LNCaP clone FGC (cell line): ENCODE measurements around the gene NPY4R2.
"Not testable (repeated sequence)": the region's sequence is repeated elsewhere in the genome, so short reads cannot be mapped to it uniquely, and the experiment has no call there.

Experiments used
- DNase-seq: peaks from one replicate; pipeline ENCODE4 v3.0.0-alpha.2; 2011; ENCODE audit warnings: low read depth
- H3K4me3 ChIP-seq: 2 replicates; pipeline ENCODE4 v1.5.1; 2011; ENCODE audit warnings: mild to moderate bottlenecking, low read depth, low read length, control low read depth
- CTCF ChIP-seq: IDR thresholded peaks from 2 replicates; pipeline ENCODE4 v1.5.1; 2012; ENCODE audit warnings: mild to moderate bottlenecking; ENCODE audit not compliant: control insufficient read depth, insufficient read depth; ENCODE audit errors: extremely low read depth

NPY4R2 gene

GRCh38 chr10:47915849-47916548 lies 2.5 kb upstream of the NPY4R2 start:
- DNase-seq, H3K4me3 ChIP-seq: not testable (repeated sequence)
- peak; percentile 25; the same call in 1 of the 2 replicates for TF ChIP-seq CTCF

GRCh38 chr10:47920610-47921009 lies 2.1 kb downstream of the NPY4R2 start:
- DNase-seq, H3K4me3 ChIP-seq: not testable (repeated sequence)

- H3K4me3 ChIP-seq, DNase-seq: not testable (repeated sequence)
These were observed 4.0 kb downstream of the NPY4R2 start for GRCh38 chr10:47922503-47922902.

GRCh38 chr10:47924628-47925027 lies 6.2 kb downstream of the NPY4R2 start:
- DNase-seq, H3K4me3 ChIP-seq: not testable (repeated sequence)

- not testable (repeated sequence) for DNase-seq, H3K4me3 ChIP-seq
These were observed 8.9 kb downstream of the NPY4R2 start for GRCh38 chr10:47927147-47927916.

- not testable (repeated sequence) for H3K4me3 ChIP-seq, DNase-seq
These were observed 9.8 kb downstream of the NPY4R2 start for GRCh38 chr10:47928225-47928624.

- DNase-seq = not testable (repeated sequence)
These were observed 14.4 kb downstream of the NPY4R2 start for GRCh38 chr10:47932824-47933223.

GRCh38 chr10:47933462-47933861 lies 15.0 kb downstream of the NPY4R2 start:
- H3K4me3 ChIP-seq, DNase-seq: not testable (repeated sequence)

More at GRCh38 chr10:47932824-47933223, 14.4 kb downstream of the NPY4R2 start:
- H3K4me3 ChIP-seq = not testable (repeated sequence)

- not testable (repeated sequence) for H3K4me3 ChIP-seq, DNase-seq
These were observed 18.3 kb downstream of the NPY4R2 start for GRCh38 chr10:47936772-47937228.

- DNase-seq, H3K4me3 ChIP-seq: not testable (repeated sequence)
These were observed 19.2 kb downstream of the NPY4R2 start for GRCh38 chr10:47937634-47938033.

GRCh38 chr10:47940821-47941220 lies 22.4 kb downstream of the NPY4R2 start:
- DNase-seq, H3K4me3 ChIP-seq: not testable (repeated sequence)

- not testable (repeated sequence) for DNase-seq, H3K4me3 ChIP-seq
These were observed 22.9 kb downstream of the NPY4R2 start for GRCh38 chr10:47941379-47941778.

- not testable (repeated sequence) for DNase-seq, H3K4me3 ChIP-seq
These were observed 24.0 kb downstream of the NPY4R2 start for GRCh38 chr10:47942351-47943019.

GRCh38 chr10:47943328-47943727 lies 24.9 kb downstream of the NPY4R2 start:
- not testable (repeated sequence) for DNase-seq, H3K4me3 ChIP-seq

- DNase-seq, H3K4me3 ChIP-seq: not testable (repeated sequence)
These were observed 29.0 kb downstream of the NPY4R2 start for GRCh38 chr10:47947424-47947823.

- not testable (repeated sequence) for DNase-seq, H3K4me3 ChIP-seq
These were observed 38.7 kb downstream of the NPY4R2 start for GRCh38 chr10:47957158-47957557.

GRCh38 chr10:47959677-47960076 lies 41.2 kb downstream of the NPY4R2 start:
- H3K4me3 ChIP-seq, DNase-seq: not testable (repeated sequence)

- not testable (repeated sequence) for DNase-seq, H3K4me3 ChIP-seq
These were observed 42.2 kb downstream of the NPY4R2 start for GRCh38 chr10:47960699-47961098.
